ENCODE data around the gene NUBP2. TPM values are rescaled to one million over a fixed set of nuclear protein-coding genes. Genes with fewer than 3 reads are reported as not detected.

The NUBP2 gene
- total RNA-seq, 1 experiment from 2014 or later, result 103 TPM

GRCh38 chr16:1822801-1823200 lies 40.0 kb downstream of the NUBP2 start:
- POLR2A ChIA-PET, result no interaction called here

GRCh38 chr16:1823821-1824220 lies 41.1 kb downstream of the NUBP2 start:
- H3K36me3 ChIP-seq (ENCODE audit: control insufficient read depth in 1 of 2, insufficient read depth in 2 of 2, low read length in 2 of 2), result no peaks in the 10 kb centered on the region
- ChIA-PET RAD21 (ENCODE audit: low non-redundant PET in 1 of 2, low total read pairs in 2 of 2, uncharacterized antibody in 2 of 2, unreplicated experiment in 2 of 2) (no interaction called here), POLR2A (no interaction called here), CTCF (interaction anchor here (0.9 kb wide), 1 partner anchor 41 kb away, joined by 3 read pairs; the partner anchor contains the start of genes NUBP2 and SPSB3)
- H3K9me2 ChIP-seq (ENCODE audit: insufficient read depth), result no peaks in the 10 kb centered on the region
- no peak for DNase-seq (ENCODE audit: low read depth, low spot score)
- no peak for ATAC-seq
- no peaks in the 10 kb centered on the region for H3K9me3 ChIP-seq (ENCODE audit: control insufficient read depth in 1 of 2, insufficient read depth in 1 of 2, low read depth in 1 of 2, low read length in 2 of 2)
- no peaks in the 10 kb centered on the region for H3K27me3 ChIP-seq (ENCODE audit: insufficient read depth, low read length)
- H3K4me2 ChIP-seq (ENCODE audit: low read length), result no peak overlapping the region
- H3K4me3 ChIP-seq (replicated peaks in 1 of 2; ENCODE audit: low read depth in 1 of 2, low read length in 2 of 2), result no peak overlapping the region
- peaks cover 17% of the 10 kb centered on the region for H3K79me2 ChIP-seq (ENCODE audit: insufficient read depth, low read length)
- H4K20me1 ChIP-seq (ENCODE audit: insufficient read depth), result peaks cover 5% of the 10 kb centered on the region; the same call in 1 of the 2 replicates
- H2AFZ ChIP-seq (ENCODE audit: low read depth, low read length, poor library complexity, severe bottlenecking), result no peak overlapping the region
- BruUV-seq (replicated peaks), result no TSS peak
- H3K9ac ChIP-seq (ENCODE audit: low read length), result no peak overlapping the region
- peaks cover 13 to 16% of the 10 kb centered on the region in 2 experiments for H3K4me1 ChIP-seq (ENCODE audit: control insufficient read depth in 1 of 2, insufficient read depth in 2 of 2, low read length in 2 of 2)
- TF ChIP-seq TCF7L2 (IDR thresholded peaks at IDR 0.05; ENCODE audit: borderline replicate concordance, extremely low read depth, insufficient read depth, insufficient read length) (no peak), EGR1 (IDR thresholded peaks at IDR 0.05; ENCODE audit: low read depth) (no peak), ATF3 (IDR thresholded peaks at IDR 0.05) (no peak), REST (IDR thresholded peaks at IDR 0.05; ENCODE audit: low read depth) (no peak), RAD21 (IDR thresholded peaks at IDR 0.05; ENCODE audit: low read depth) (peak; percentile 56; the same call in 1 of the 2 replicates), POLR2A (IDR thresholded peaks at IDR 0.05; ENCODE audit: borderline replicate concordance, extremely low read depth, insufficient read depth, insufficient read length) (no peak), ZNF274 (IDR thresholded peaks at IDR 0.05; ENCODE audit: low read depth, low read length) (no peak), CTCF (IDR thresholded peaks at IDR 0.05 in 2 of 3, conservative IDR thresholded peaks at IDR 0.05 in 1 of 3; ENCODE audit: borderline replicate concordance in 1 of 3, insufficient read depth in 1 of 3, low read depth in 2 of 3, low read length in 2 of 3) (peak; percentile 32 to 48 (median 36); a peak in 5 of 6 replicates)
- intact Hi-C loops (cut with micrococcal nuclease), result no loop called here
- H3K27ac ChIP-seq (ENCODE audit: low read depth, low read length), result no peak overlapping the region

More at GRCh38 chr16:1822801-1823200, 40.0 kb downstream of the NUBP2 start:
- Histone ChIP-seq H2AFZ (ENCODE audit: low read depth, low read length, poor library complexity, severe bottlenecking) (no peak overlapping the region), H3K9ac (ENCODE audit: low read length) (no peak overlapping the region), H4K20me1 (ENCODE audit: insufficient read depth) (no peaks in the 10 kb centered on the region), H3K4me3 (replicated peaks in 1 of 2; ENCODE audit: low read depth in 1 of 2, low read length in 2 of 2) (no peak overlapping the region), H3K4me2 (ENCODE audit: low read length) (no peak overlapping the region), H3K27ac (ENCODE audit: low read depth, low read length) (no peak overlapping the region), H3K36me3 (ENCODE audit: control insufficient read depth in 1 of 2, insufficient read depth in 2 of 2, low read length in 2 of 2) (no peaks in the 10 kb centered on the region), H3K9me3 (ENCODE audit: control insufficient read depth in 1 of 2, insufficient read depth in 1 of 2, low read depth in 1 of 2, low read length in 2 of 2) (no peaks in the 10 kb centered on the region), H3K79me2 (ENCODE audit: insufficient read depth, low read length) (peaks cover 7% of the 10 kb centered on the region), H3K27me3 (ENCODE audit: insufficient read depth, low read length) (no peaks in the 10 kb centered on the region), H3K9me2 (ENCODE audit: insufficient read depth) (no peaks in the 10 kb centered on the region), H3K4me1 (ENCODE audit: control insufficient read depth in 1 of 2, insufficient read depth in 2 of 2, low read length in 2 of 2) (peaks cover 7 to 9% of the 10 kb centered on the region in 2 experiments)
- BruUV-seq (replicated peaks), result no TSS peak
- TF ChIP-seq POLR2A (IDR thresholded peaks at IDR 0.05; ENCODE audit: borderline replicate concordance, extremely low read depth, insufficient read depth, insufficient read length), result no peak
- ChIA-PET RAD21 (ENCODE audit: low non-redundant PET in 1 of 2, low total read pairs in 2 of 2, uncharacterized antibody in 2 of 2, unreplicated experiment in 2 of 2) (no interaction called here), CTCF (no interaction called here)
- ATAC-seq (no peak), DNase-seq (ENCODE audit: low read depth, low spot score) (no peak)
- intact Hi-C loops (cut with micrococcal nuclease), result no loop called here
